GM12878 (cell line): ENCODE results near the gene RAET1G. TPM values are rescaled to one million over a fixed set of nuclear protein-coding genes. Genes with fewer than 3 reads are reported as not detected.
A peak's percentile ranks its signal among the peaks of the same experiment; 100 is the strongest.

Experiments
- CTCF ChIP-seq, 3 experiments: IDR thresholded peaks in 2 of 3; conservative IDR thresholded peaks in 1 of 3; 2 replicates each; pipeline ENCODE4 v1.5.1; 2011; ENCODE audit warnings: low read depth in 3 of 3, low read length in 3 of 3, mild to moderate bottlenecking in 3 of 3, control low read depth in 2 of 3, moderate library complexity in 2 of 3, inconsistent platforms in 1 of 3, mixed read lengths in 1 of 3; ENCODE audit not compliant: control insufficient read depth in 2 of 3, insufficient read depth in 1 of 3; ENCODE audit errors: extremely low read depth in 1 of 3
- EZH2 ChIP-seq: IDR thresholded peaks from 2 replicates; pipeline ENCODE4 v1.6.1; 2012; ENCODE audit warnings: low read depth, mild to moderate bottlenecking, control low read depth, inconsistent platforms, low read length, borderline replicate concordance; ENCODE audit not compliant: control insufficient read depth
- IKZF1 ChIP-seq: fragments of 450-650 bp; conservative IDR thresholded peaks from 2 replicates; pipeline ENCODE4 v1.6.1; 2017; ENCODE audit warnings: antibody characterized with exemption, mild to moderate bottlenecking
- MXI1 ChIP-seq: fragments of 150-350 bp; IDR thresholded peaks from 2 replicates; pipeline ENCODE4 v1.6.1; 2011; ENCODE audit warnings: low read depth, mild to moderate bottlenecking, inconsistent platforms, low read length, improper control_type of control experiment
- PRDM15 ChIP-seq: fragments of 450-650 bp; formaldehyde crosslinking; IDR thresholded peaks from 2 replicates; pipeline ENCODE4 v1.4.0; 2020; ENCODE audit warnings: mild to moderate bottlenecking, moderate library complexity
- RAD21 ChIP-seq: IDR thresholded peaks from 2 replicates; pipeline ENCODE4 v1.6.1; 2011; ENCODE audit warnings: mild to moderate bottlenecking, low read depth, low read length, moderate library complexity; ENCODE audit not compliant: insufficient read depth
- SRF ChIP-seq, 2 experiments: IDR thresholded peaks; 2 replicates each; pipeline ENCODE4 v1.6.1; 2011; ENCODE audit warnings: low read depth in 2 of 2, low read length in 2 of 2, mild to moderate bottlenecking in 1 of 2, moderate library complexity in 1 of 2
- SUPT20H ChIP-seq: IDR thresholded peaks from 2 replicates; pipeline ENCODE4 v1.6.1; 2011; ENCODE audit warnings: low read depth, mild to moderate bottlenecking, low read length, moderate library complexity, borderline replicate concordance; ENCODE audit not compliant: control insufficient read depth
- polyA plus RNA-seq, 11 experiments: library from polyadenylated mRNA; depleted of rRNA in 4 of 11; unstranded in 6 of 11; stranded (reverse) in 5 of 11; fragments of >200 nt; fragmentation: Nextera tagmentation in 4 of 11; fragmentation: Illumina TruSeq in 1 of 11; extraction: Ambion mirVana in 4 of 11; extraction: Trizol in 1 of 11; gene quantifications; 1 replicate in 1 of 11; 2 replicates in 10 of 11; pipeline versions ENCODE4 v1.2.1 to v1.2.3, GENCODE V29; 2011 to 2016; ENCODE audit warnings: inconsistent platforms in 2 of 11, missing spikeins in 2 of 11, low read depth in 1 of 11
- total RNA-seq, 4 experiments: library from RNA; depleted of rRNA in 3 of 4; stranded (reverse); fragments of >200 nt in 3 of 4; fragmentation: Illumina TruSeq in 1 of 4; extraction: Trizol in 1 of 4; gene quantifications; 2 replicates each; pipeline versions ENCODE4 v1.2.1 to v1.2.3, GENCODE V29; 2013 to 2021

Gene RAET1G
- total and polyA plus RNA-seq, 10 of the 15 experiments (the other 5 are each of a cell fraction or from before 2014, with no cell fraction given), result not detected

DNA sequence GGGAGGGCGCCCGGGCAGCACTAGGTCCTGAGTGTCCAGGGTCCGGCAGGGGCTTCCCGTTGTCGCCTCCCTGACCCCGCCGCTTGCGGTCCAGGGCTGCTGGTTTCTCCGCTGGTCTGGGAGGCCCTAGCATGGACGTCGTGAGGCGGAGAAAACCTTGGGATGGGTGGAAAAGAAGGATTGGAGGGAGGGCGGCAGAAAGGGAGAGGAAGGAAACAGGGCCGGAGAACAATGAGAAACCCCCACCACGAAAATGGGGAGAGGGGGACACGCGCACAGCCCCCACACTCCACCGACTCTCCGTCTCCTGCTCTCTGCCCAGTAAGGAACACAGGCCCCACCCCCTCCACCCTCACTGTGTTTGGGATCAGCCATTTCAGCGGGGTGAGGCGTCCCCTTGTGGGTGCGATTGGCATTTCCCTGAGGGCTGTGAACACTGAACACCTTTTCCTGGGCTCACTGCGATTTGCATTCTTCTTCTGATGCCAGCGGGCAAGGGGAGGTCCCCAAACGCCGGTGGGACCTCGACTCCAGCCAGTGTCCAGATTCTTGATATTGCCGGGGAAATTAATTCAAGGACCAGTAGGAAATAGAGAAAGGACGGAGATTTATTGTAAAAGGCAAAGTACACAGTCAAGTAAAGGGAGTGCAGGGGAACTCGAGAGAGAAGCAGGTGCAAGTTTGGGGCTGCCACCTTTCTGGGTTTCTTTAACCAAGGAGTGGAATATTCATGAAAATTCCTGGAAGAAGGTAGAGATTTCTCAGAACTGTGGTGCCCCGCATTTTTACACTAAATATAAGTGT lies 3.3 kb upstream of the RAET1G start (continued):
- TF ChIP-seq CTCF (IDR thresholded peaks at IDR 0.05 in 2 of 3, conservative IDR thresholded peaks at IDR 0.05 in 1 of 3; ENCODE audit: control insufficient read depth in 2 of 3, extremely low read depth in 1 of 3, insufficient read depth in 1 of 3, low read depth in 3 of 3, low read length in 3 of 3), result peak; percentile 58 to 70 (median 65)
- TF ChIP-seq IKZF1, result no peak
- no peak for TF ChIP-seq MXI1
- no peak for TF ChIP-seq SUPT20H
- no peak for TF ChIP-seq SRF (IDR thresholded peaks at IDR 0.05; ENCODE audit: low read depth in 2 of 2, low read length in 2 of 2)
- no peak for TF ChIP-seq PRDM15 (CRISPR knock-in tag)
- peak; percentile 74 for TF ChIP-seq RAD21
- TF ChIP-seq EZH2, result no peak
